ENCODE results near the gene CEP170B.
"Not testable (repeated sequence)": the region's sequence is repeated elsewhere in the genome, so short reads cannot be mapped to it uniquely, and the experiment has no call there.

CEP170B gene

DNA sequence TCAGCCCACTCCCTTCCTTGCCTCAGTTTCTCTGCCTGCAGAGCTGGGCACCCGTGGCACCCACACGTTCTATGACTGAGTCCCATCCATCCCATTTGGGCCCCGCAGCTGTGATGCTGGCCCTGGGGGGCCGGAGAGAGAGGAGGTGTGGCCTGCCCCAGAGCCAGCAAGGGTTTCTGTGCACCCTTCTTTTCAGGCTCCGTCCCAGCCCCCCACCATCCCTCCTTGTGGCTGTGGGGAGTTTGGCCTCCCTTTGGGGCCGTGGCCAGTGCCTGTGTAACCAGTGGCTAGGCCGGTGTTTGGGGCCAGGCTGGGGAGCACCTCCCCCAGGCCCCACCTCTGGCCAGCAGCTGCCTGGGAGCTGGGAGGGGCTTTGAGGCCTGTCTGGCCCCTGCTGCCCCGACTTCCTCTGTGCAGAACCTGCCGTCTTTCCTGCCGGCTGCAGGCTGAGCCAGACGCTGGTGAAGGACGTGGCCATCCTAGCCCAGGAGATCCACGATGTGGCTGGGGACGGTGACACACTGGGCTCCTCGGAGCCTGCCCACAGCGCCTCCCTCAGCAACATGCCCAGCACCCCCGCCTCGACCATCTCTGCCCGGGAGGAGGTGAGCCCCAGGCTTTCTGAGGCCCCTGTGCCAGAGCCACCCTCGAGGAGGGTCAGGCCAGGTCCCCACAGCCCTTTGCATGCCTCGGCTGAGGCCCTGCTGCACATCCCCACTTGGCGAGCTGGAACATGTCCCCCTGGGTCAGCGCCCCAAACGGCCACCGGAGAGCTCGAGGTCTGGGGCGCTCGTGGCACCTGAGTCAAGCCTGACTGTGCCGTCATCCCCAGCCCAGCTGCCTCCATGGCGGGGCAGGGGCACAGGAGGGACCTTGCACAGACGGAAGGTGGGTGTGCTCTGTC, 27.7 kb downstream of the CEP170B start:
- no peak for DNase-seq

DNA sequence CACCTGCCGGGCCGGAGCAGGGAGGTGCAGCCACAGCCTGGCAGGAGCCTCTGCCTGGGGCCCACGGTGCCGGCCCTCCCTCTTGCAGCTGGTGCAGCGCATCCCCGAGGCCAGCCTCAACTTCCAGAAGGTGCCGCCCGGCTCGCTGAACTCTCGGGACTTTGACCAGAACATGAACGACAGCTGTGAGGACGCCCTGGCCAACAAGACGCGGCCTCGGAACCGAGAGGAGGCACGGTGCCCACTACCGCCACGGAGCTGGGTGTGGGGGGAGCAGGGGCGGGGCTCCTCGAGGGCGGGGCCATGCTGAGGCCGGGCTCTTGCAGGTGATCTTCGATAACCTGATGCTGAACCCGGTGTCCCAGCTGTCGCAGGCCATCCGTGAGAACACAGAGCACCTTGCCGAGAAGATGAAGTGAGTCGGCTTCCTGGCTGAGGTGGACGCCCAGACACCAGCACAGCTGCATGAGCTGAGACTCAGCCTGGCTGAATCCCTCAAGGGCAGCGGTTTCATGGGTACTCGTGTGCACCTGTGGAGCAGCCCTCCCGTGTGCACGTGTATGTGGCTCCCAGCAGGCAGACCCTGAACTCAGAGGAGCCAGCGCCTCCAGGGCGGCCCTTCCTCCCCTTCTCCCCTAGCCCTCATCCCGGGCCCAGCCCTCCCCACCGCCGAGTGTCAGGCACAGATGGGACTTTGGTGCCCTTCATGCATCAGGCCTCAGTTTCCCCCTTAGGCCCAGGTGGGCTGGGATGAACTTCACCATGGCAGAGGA, 28.6 kb downstream of the CEP170B start:
- DNase-seq: no peak

DNA sequence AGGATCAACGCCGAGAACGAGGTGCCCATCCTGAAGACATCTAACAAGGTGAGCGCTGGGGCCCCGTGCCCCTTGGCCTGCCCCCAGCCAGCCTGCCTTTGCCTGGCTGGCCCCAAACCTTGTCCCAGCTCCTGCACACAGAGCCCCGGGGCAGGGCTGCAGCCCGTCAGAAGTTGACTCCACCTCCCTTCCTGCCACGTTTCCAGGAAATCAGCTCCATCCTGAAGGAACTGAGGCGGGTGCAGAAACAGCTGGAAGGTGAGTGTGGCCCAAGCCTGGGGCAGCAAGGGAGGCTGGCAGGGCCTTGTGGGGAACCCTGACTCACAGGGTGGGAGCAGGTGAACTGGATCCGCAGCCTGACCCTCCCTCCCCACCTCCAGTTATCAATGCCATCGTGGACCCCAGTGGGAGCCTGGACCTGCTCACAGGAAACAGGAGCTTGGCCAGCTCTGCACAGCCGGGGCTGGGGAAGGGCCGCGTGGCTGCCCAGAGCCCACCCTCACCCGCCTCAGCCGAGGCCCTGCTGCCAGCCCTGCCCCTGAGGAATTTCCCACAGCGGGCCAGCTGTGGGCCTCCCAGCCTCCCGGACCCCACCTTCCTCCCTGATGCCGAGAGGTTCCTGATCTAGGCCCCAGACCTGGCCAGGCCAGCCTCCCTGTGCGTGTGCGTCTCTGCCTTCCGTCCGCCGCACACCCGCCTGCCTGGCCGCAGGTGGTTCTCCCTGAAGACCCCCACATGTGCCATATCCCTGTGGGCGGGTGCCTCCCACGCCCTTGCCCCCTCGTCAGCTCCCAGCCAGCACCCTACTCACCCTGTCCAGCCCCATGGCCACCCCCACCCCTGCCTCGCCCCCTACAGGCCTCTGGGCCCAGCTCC, 29.5 kb downstream of the CEP170B start:
- DNase-seq: no peak

DNA sequence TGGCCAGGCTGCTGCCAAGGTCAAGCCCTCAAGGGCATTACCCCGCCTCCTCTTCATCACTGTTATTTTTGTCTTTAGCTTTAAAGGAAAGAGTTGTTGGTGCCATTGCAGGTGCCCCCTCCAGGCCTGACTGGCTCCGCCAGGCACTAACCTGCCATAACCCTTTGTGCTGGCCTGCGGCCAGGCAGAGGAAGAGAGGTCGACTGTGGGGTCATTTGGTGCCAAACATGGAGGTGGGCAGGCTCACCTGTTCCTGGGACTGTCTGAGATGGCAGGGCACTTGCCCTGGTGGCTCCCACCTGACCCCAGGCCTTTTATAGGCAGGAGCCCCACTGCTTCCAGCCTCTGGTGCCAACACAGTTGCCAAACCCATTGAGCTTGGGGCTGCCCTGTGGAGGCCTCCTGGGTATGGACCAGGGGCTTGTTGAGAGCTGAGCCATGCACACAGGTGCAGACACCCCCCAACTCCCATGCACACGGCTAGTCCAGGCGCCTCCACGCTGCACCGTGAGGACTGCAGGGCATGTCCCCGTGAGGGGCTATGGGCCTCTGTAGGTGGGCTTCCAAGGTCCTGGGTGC, 30.2 kb downstream of the CEP170B start:
- DNase-seq: no peak

DNA sequence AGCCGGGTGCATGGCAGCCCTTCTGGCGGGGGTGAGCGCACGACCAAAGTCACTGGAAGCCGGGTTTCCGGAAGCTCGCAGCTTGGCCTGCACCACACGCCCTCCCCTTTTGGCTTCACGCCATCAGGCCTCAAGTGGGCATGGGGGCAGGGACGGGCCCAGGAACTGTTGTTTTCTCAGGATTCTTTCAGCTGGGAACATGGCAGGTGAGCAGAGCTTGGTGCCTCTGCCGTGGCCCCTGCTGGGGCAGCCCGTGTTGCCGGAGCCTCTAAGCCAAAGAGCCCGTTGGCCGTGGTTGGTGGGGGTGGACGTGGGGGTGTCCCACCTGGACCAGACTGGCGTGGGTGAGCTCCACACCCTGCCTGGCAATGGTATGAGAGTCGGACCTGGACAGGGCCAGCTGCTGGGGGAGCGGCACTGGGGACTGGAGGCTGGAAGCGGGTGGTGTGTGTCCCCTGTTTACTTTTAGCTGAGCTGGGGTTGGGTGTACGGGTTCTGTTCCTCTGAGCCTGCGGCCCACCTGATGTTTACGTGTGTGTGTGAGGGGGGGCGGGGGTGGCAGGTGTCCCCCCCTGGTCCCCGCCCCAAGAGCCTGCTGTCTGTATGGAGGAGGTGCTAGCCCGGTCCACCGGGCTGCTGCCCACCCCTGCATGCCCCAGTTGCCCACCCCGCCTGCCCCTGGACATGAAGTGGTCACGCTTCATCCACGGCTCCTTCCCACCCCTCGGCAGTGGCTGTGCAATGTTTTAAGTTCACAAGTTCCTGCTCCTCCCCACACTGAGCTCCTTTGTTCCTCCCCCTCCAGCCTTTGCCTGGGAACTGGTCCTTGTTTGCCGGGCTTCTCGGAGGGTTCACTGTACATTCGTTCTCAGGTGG, 31.0 kb downstream of the CEP170B start:
- no peak for DNase-seq

DNA sequence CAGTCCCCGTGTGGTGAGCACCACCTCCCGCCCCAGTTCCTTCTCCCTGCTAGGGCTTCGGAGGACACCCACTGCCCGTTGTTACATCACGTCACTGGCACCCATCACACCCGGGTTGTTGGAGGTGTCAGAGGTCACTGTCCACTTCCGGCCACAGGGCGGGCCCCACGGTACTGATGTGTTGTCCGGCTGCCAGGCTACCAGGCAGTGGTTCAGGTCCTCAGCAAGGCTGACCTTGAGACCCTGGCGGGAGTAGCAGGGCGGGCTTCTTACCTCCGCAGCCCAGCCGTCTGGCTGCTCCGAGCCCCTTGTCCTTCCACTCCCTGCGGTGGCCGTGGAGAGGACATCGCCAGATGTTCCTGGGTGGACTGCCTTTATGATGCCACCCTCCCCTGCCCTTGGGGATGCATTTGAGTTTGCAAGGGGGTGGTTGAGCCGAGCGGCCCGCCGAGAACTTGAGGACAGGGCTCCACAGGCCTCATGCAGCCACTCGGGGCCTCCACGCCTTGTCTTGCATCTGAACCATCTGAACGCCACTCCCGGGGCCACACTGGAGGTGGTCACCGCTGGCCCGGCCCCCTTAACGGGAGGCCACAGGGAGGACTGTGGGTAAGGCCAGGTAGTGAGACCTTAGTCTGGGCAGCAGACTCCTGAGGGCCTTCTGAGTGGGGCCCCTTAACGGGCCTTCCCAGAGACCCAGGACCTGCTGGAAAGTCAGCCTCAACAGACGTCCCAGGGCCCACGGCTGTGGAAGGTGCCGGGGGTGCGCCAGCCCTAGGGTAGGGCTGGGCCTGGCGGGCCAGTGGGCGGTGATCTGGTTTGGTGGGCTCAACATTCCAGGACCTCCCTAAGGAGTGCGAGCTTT, 32.5 kb downstream of the CEP170B start:
- DNase-seq: no peak

DNA sequence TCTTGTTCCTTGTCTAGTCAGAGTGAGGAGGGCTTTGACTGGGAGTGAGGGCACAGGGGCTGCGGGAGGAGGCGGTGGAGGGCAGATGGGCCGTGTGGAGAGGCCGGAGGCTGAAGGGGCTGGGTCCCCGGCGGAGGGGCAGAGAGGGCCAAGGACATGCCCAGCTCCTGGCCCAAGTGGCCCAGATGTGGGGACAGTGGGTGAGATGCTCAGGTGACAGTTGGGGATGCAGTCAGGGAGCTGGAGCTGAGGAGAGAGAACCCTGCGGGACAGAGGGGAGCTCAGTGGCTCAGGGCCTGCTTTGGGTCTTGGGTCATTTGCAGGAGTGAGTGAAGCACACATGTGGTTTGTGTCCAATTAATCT, 33.1 kb downstream of the CEP170B start:
- no peak for DNase-seq

DNA sequence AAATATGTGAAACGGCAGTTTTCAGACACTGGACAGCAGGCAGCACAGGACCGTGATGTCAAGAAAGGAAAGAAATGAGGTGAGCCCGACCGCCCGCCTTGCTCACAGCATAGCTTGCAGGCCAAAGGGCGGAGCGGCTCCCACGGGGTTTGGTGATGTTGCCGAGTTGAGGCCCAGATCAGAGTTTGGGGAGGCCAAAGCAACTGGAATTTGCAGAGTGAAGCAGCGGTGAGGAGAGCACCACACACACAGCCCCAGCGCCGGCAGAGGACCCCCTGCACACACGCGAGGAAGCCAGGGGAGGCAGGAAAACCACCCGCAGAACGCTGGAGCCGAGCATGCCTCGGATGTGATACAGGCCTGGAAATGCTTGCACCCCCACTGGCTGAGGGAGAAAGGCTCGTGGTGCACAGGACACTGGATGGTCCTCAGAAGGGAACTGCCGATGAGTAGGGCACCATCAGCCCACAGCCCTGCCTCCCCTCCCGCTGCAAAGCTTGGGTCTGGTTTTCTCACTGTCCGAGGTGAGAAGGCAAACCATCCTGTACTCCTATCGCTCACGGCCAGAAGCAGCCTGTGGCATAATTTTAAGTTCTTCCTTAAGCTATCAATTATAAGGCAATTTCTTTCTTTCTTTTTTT, 33.9 kb downstream of the CEP170B start:
- DNase-seq: no peak

DNA sequence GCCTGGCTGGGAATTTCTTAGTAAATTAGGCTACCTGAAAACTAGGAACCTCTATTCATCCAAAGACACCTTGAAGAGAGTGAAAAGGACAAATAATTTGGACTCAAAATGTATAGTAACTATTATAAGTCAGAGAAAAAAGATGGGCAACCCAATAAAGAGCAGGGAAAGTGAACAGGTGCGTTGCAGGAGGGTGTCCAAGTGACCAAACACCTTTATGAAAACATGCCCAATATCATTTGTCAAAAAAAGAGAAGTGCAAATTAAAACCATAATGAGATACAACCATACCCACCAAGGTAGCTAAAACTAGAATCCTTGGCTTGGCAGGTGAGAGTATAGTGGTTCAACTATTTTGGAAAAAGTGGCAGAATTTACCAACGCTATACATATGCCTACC, 34.7 kb downstream of the CEP170B start:
- no peak for DNase-seq

DNA sequence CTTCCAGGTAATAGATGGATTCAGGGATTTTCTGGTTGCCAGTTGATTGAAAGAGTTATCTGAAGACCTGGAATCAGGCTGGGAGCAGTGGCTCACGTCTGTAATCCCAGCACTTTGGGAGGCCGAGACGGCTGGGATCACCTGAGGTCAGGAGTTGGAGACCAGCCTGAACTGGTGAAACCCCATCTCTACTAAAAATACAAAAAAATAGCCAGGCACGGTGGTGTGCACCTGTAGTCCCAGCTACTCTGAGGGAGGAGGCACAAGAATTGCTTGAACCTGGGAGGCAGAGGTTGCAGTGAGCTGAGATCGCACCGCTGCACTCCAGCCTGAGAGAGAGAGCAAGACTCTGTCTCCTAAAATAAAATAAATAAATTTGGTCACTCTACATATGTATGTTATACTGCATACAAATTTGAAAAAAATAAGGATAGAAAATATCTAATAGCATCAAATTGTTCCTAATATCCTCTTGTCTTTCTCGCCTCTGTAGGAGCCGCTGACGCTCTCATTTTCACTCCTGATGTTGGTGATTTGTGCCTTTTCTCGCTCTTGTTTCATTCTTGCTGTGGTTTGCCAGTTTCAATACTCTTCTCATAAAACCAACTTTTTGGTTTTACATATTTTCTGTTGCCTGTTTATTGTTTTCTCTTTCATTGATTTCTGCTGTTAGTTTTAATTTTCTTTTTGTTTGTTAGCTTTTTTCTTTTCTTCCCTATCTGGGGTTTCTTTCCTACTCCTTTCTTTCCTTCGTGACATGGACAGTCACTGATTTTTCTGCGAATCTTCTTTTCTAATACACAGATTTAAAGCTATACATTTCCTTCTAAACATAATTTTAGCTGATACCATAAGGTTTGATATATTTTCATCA, 35.8 kb downstream of the CEP170B start:
- no peak for DNase-seq

DNA sequence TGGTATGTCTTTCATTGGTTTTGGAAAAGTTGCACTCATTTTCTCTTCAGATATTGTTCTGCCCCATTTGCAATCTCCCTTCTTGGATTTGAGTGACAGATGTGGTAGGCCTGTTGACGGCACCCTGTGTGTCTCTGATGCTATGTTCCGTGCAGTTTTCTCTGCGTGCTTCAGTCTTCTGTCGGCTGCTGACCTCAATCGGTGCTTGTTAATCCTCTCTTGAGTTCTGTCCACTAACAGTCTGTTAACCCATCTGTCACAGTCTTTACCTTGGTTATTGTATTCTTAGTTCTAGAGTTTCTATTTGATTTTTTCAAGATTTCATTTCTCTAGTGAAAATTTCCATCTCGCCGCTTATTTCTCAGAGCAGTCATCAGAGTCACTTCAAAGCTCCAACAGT, 38.9 kb downstream of the CEP170B start:
- no peak for DNase-seq

DNA sequence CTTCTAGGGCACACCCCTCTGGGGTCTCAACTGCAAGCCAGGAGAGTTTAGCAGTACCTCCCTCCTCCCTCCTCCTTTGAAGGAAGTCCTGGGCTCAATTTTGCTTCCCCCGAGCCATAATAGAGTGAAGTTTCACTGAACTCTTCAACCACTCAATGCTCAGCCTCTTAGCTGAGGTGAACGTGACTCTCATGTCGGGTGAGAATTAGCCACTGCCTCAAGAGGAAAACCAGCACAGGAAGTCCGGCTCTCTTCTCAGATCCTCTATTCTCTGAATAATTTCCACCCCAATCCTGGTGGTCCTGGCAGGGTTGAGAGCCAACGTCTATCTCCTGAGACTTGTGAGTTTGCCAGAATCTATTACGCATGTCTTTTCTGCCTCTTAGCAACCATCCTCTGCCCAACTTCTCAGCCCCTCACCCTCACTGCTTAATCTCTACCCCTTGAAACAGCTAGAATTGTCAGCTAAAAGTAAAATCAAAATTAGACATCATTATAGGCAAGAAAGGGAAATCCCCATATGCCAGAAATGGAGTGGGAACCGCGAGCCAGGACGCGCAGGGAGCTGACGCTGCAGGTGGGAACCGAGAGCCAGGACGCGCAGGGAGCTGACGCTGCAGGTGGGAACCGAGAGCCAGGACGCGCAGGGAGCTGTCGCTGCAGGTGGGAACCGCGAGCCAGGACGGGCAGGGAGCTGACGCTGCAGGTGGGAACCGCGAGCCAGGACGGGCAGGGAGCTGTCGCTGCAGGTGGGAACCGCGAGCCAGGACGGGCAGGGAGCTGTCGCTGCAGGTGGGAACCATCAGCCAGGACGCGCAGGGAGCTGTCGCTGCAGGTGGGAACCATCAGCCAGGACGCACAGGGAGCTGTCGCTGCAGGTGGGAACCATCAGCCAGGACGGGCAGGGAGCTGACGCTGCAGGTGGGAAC, 39.8 kb downstream of the CEP170B start:
- not testable (repeated sequence) for DNase-seq

DNA sequence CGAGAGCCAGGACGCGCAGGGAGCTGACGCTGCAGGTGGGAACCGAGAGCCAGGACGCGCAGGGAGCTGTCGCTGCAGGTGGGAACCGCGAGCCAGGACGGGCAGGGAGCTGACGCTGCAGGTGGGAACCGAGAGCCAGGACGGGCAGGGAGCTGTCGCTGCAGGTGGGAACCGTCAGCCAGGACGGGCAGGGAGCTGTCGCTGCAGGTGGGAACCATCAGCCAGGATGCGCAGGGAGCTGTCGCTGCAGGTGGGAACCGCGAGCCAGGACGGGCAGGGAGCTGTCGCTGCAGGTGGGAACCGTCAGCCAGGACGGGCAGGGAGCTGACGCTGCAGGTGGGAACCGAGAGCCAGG, 40.5 kb downstream of the CEP170B start:
- not testable (repeated sequence) for DNase-seq

DNA sequence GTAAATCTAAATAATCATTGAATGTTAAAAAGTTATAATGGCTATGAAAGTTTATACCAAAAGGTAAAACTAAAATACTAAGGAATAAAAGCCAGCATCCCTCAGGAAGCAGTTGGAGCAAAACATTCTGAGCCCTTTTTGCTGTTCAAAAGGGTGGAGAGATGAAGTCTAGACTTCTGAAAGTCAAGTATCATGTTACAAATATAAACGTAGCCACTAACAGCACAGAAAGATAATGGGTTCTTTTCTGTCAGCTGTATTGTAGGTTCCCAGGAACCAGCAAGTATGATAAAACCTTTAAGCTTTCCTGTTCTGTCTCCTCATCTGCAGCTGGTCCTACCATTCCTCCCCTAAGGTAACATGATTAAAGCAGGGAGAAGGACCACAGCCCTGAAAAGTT, 43.2 kb downstream of the CEP170B start:
- no peak for DNase-seq

DNA sequence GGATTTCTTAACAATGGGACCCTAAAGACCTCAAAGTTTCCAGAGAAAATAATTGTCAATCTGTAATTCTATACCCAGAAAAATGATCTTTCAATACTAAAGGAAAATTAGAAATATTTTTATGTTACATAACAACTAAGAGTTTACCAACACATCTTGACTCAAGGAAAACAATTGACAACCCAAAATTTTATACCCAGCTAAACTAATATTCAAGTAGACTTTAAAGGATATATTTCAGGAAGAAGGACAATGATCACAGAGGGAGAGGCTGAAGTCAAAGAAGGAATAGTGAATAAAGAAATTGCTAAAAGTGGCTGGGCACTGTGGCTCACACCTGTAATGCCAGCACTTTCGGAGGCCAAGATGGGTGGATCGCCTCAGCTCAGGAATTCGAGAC, 47.0 kb downstream of the CEP170B start:
- DNase-seq: no peak

DNA sequence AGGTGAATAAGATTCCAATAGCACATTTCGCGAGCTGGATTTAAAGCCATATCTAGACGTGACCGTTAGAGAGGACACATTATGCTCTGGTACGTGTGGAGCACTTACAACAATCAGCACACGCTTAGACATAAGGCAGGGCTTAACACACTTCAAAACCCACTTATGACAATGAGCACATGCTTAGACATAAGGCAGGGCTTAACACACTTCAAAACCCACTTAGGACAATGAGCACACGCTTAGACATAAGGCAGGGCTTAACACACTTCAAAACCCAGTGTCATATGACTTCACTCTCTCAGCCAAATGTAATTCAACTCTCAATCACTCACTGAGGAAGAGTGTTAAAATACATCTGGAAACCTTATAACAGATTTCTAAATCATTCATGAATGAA, 48.4 kb downstream of the CEP170B start:
- DNase-seq: no peak

DNA sequence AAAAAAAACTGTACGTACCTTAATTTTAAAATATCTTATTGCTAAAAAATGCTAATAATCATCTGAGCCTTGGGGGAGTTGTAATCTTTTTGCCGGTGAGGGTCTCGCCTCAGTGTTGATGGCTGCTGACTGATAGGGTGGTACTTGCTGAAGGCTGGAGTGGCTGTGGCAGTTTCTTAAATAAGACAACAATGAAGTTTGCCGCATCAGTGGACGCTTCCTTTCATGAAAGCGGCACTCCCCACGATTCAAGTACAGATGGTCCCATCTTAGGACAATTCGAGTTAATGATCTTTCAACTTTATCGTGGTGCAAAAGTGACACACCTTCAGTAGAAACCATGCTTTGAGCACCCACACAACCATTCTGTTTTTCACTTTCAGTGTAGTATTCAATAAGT, 52.0 kb downstream of the CEP170B start:
- DNase-seq: no peak

DNA sequence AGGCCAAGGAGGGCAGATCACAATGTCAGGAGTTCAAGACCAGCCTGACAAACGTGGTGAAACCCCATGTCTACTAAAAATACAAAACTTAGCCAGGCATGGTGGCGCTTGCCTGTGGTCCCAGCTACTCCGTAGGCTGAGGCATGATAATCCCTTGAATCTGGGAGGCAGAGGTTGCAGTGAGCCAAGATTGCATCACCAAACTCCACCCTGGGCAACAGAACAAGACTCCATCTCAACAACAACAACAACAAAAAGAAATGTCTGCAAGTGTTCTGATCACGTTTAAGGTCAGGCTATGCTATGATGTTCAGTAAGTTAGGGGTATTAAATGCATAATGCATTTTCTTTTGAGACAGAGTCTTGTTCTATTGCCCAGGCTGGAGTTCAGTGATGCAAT, 52.9 kb downstream of the CEP170B start:
- DNase-seq: no peak
